GM10266 (cell line): ENCODE results near the gene DPH3.
"Not testable (repeated sequence)": the region's sequence is repeated elsewhere in the genome, so short reads cannot be mapped to it uniquely, and the experiment has no call there.

ENCODE experiments used
- DNase-seq: peaks from one replicate; pipeline ENCODE4 v3.0.0; 2012; ENCODE audit errors: extremely low spot score
- TF ChIP-seq, protein P1 (sequence below): IDR thresholded peaks from 2 replicates; pipeline ENCODE4 v1.5.1; 2012; ENCODE audit warnings: mild to moderate bottlenecking, low read depth; ENCODE audit not compliant: control insufficient read depth, insufficient read depth; ENCODE audit errors: missing control alignments

Gene DPH3

DNA sequence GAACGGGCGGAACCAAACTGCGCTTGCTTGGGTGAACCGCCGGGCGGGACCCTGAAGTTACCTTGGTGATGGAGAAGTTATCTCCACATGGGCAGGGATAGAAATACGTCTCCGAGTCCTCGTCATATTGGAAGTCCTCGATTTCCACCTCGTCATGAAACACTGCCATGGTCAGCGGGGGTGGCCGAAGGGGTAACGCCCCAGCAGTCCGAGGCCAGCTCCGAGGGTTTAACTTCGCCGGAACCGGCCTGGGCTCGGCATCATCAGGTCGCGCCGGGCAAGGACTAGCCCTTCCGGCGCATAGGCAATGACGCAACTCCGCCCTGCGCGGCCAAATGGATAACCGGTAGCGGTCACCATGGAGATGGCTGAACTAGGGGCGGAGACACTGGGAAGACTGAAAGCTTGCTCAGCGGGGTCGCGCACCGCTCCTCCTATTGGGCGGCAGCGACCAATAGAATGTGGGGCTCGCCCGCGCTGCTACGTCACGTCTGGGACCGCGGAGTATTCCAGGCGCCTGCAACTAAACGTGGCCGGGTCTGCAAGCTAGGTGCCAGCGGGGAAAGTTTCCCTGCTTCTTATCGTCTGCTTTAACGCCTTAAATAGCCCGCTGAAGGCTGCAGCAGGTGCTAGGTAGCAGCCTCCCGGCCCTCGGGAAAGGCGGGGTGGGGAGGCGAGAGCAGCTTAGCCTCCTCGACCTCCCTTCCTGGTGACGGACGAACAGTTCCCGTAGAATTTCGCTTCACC lies at the start of gene DPH3, which contains the start of gene OXNAD1:
Gene DPH3 (minus strand): TSS at position 236 of the 747 bp plus-strand sequence. CDS start 67 bp downstream, at position 169.
Gene OXNAD1 (plus strand): TSS at position 505 of the 747 bp plus-strand sequence. CDS start 5,741 bp downstream, outside the sequence.
- peak; percentile 92 for DNase-seq
- TF ChIP-seq, protein P1, sequence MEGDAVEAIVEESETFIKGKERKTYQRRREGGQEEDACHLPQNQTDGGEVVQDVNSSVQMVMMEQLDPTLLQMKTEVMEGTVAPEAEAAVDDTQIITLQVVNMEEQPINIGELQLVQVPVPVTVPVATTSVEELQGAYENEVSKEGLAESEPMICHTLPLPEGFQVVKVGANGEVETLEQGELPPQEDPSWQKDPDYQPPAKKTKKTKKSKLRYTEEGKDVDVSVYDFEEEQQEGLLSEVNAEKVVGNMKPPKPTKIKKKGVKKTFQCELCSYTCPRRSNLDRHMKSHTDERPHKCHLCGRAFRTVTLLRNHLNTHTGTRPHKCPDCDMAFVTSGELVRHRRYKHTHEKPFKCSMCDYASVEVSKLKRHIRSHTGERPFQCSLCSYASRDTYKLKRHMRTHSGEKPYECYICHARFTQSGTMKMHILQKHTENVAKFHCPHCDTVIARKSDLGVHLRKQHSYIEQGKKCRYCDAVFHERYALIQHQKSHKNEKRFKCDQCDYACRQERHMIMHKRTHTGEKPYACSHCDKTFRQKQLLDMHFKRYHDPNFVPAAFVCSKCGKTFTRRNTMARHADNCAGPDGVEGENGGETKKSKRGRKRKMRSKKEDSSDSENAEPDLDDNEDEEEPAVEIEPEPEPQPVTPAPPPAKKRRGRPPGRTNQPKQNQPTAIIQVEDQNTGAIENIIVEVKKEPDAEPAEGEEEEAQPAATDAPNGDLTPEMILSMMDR = no peak

DNA sequence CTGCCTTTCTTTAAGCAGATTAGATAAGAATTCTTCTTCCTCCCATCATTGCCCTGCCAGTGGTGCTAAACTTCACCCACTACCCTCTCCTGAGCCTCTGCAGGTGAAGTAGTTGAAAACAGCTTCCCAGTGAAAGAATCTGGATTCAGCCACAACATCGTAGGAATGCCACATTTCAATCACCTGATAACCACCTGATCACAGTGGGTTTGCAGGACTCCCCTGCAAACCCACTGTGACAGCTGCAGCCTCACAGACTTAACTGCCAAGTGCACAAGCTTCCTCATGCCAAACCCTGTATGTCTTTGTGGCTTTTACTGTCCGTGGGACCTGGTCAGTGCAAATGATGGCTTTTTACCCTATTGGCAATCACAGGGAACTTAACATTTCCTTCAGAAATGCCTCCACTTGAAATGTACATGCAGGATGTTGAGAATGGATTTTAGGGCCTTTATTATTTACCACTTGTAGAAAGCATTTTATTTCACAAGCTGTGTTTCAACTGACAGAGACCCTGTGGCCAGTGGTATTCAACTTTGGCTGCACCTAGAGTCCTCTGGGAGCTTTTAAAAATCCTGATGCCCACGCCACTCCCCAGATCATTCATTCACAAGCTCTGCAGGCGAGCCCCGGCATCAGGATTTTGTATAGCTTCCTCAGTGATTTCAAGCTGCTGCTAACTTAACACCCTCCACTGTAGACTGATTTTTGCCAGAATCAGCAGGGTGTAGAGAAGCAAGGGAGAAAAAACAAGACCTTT lies 49.3 kb upstream of the DPH3 start:
- DNase-seq = no peak
- TF ChIP-seq, protein P1 = no peak

DNA sequence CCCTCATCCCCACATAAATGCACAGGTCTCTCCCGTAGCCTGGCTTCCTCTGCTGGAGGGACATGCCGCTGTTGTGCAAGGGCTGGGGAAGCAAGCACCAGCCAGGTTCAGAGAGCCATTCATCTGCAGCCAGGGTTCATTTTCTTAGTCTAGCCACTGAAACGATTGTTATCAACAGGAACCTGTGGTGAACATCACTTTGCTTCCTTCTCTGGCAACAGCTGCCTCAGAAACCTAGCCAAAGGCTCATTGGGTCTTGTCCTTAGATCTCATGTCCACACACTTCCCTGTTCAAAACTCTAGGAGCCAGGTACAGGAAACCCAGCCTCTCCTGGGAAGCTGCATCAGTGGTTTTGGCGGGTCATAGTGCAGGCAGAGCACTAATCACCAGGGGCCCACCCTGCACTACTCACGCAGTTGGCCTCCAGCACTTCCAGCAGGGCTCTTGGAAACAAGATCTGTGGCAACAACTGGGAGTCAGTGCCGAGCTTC lies 47.3 kb upstream of the DPH3 start:
- TF ChIP-seq, protein P1 = no peak
- DNase-seq = peak; percentile 47

DNA sequence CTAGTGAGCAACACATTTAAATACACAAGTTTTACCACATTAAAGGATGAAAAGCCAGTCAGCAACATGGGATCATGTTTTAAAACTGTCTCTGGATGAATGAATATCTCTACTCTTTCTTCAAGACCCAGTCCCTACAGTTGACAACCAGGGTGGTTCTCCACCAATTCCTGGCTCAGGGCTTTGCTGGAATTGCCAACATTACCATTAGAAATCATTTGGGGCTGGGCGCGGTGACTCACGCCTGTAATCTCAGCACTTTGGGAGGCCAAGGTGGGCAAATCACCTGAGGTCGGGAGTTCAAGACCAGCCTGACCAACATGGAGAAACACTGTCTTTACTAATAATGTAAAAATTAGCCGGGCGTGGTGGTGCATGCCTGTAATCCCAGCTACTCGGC lies 45.7 kb upstream of the DPH3 start:
- DNase-seq = not testable (repeated sequence)

DNA sequence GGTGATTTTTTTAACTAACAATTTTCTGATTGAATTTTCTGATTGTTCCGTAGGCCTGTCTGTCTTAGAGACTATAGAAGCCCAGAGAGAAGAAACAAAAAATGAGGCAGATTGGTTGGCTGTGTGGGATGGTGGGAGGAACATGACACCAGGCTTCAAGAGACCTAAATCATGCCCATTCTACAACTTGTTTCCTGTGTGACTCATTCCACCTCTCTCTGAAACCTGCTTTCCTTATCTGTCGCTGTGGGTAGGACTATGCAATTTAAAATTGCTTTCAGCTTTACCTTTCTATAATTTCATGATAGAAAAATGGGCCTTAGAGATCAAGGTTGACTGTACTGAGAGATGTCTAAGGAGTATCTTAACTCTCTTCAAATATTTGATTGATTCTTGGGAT lies 44.8 kb upstream of the DPH3 start:
- peak; percentile 42 for DNase-seq

DNA sequence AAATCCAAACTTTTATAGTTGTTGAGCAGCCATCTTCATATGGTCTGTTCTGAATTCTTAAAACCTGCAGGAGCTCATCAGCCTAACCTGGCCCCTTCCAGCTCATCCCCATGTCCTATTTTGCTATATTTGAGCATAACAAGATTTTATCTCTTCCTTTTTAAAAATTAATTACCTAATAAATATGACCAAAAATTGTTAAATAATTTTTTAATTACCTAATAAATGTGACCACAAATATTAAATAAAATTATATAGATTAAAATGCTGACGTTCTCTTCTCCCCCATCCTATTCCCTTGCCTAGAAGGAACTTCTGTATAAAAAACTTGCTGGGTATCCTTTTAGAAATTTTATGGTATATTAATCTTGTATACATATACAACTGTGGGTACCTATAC lies 44.0 kb upstream of the DPH3 start:
- TF ChIP-seq, protein P1 = no peak
- no peak for DNase-seq

More for the DNA sequence above, 44.8 kb upstream of the DPH3 start:
- TF ChIP-seq, protein P1 = no peak

DNA sequence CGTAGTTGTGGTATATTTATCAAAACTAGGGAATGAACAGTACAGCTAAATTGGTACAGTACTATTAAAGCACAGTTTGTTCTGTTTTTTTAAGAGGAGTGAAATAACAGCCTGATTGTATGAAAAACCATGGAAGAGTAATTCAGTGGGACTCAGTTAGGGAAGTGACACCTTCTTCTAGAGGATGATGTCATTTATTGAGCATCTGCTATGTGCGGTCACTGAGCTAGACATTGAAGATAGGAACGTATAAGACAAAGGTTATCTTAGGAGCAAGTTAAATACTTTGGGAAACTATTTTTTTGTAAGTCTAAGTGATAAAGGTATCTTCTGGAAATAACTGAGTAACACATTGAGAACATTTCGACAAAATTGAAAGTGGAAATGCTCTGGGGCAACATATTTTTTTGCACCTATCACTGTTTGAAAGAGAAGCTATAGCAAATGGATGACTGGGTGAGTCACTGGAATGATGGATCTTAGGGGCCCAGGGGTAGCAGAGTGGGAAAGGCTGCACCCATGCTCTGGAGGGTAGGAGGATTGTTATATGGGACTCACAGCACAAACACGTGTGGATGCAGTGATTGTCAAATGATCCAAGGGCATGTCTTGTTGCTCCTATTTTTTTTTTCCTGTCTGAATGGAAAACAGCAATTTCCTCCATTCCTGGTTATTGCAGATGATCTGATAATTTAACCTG lies 43.2 kb upstream of the DPH3 start:
- no peak for DNase-seq
- TF ChIP-seq, protein P1 = no peak
